GM19240 (cell line): Measurements from ENCODE around the gene NEURL1B.
"Not testable (repeated sequence)": the region's sequence is repeated elsewhere in the genome, so short reads cannot be mapped to it uniquely, and the experiment has no call there.

Experiments
- DNase-seq: peaks from one replicate; pipeline ENCODE4 v3.0.0; 2011; ENCODE audit warnings: low spot score; ENCODE audit not compliant: insufficient read length

NEURL1B gene

GRCh38 chr5:172694541-172694940, 53.5 kb downstream of the NEURL1B start:
- DNase-seq = no peak

GRCh38 chr5:172695232-172696054, 54.4 kb downstream of the NEURL1B start:
- DNase-seq = no peak

GRCh38 chr5:172696171-172696849, 55.2 kb downstream of the NEURL1B start:
- DNase-seq = no peak

GRCh38 chr5:172697123-172698121, 56.4 kb downstream of the NEURL1B start:
- DNase-seq = peak; percentile 87

- no peak for DNase-seq
Observed at GRCh38 chr5:172699423-172699822, 58.4 kb downstream of the NEURL1B start.

GRCh38 chr5:172699999-172700364, 58.9 kb downstream of the NEURL1B start:
- DNase-seq = no peak

- no peak for DNase-seq
Observed at GRCh38 chr5:172700365-172701290, 59.6 kb downstream of the NEURL1B start.

GRCh38 chr5:172701291-172701656, 60.2 kb downstream of the NEURL1B start:
- DNase-seq = no peak

- DNase-seq = no peak
Observed at GRCh38 chr5:172703952-172704351, 62.9 kb downstream of the NEURL1B start.

- no peak for DNase-seq
Observed at GRCh38 chr5:172705576-172706084, 64.6 kb downstream of the NEURL1B start.

GRCh38 chr5:172706796-172707195, 65.7 kb downstream of the NEURL1B start:
- no peak for DNase-seq

GRCh38 chr5:172707285-172708182, 66.5 kb downstream of the NEURL1B start:
- DNase-seq = no peak

GRCh38 chr5:172708183-172708505, 67.1 kb downstream of the NEURL1B start:
- DNase-seq = no peak

GRCh38 chr5:172710676-172711075, 69.6 kb downstream of the NEURL1B start:
- no peak for DNase-seq

- DNase-seq = not testable (repeated sequence)
Observed at GRCh38 chr5:172711321-172711861, 70.3 kb downstream of the NEURL1B start.

- DNase-seq = no peak
Observed at GRCh38 chr5:172712610-172713009, 71.5 kb downstream of the NEURL1B start.

- no peak for DNase-seq
Observed at GRCh38 chr5:172713113-172713808, 72.2 kb downstream of the NEURL1B start.

GRCh38 chr5:172713809-172714490, 72.9 kb downstream of the NEURL1B start:
- no peak for DNase-seq
